GM18517 (cell line): ENCODE data around the gene TSEN34.
"Not testable (repeated sequence)": the region's sequence is repeated elsewhere in the genome, so short reads cannot be mapped to it uniquely, and the experiment has no call there.

Source experiments
- ATAC-seq: cut with Tn5 transposase; IDR thresholded peaks from one replicate; pipeline ENCODE4 v1.9.1; 2021; ENCODE audit warnings: mild to moderate bottlenecking, moderate library complexity; ENCODE audit not compliant: unreplicated experiment

Gene TSEN34

DNA sequence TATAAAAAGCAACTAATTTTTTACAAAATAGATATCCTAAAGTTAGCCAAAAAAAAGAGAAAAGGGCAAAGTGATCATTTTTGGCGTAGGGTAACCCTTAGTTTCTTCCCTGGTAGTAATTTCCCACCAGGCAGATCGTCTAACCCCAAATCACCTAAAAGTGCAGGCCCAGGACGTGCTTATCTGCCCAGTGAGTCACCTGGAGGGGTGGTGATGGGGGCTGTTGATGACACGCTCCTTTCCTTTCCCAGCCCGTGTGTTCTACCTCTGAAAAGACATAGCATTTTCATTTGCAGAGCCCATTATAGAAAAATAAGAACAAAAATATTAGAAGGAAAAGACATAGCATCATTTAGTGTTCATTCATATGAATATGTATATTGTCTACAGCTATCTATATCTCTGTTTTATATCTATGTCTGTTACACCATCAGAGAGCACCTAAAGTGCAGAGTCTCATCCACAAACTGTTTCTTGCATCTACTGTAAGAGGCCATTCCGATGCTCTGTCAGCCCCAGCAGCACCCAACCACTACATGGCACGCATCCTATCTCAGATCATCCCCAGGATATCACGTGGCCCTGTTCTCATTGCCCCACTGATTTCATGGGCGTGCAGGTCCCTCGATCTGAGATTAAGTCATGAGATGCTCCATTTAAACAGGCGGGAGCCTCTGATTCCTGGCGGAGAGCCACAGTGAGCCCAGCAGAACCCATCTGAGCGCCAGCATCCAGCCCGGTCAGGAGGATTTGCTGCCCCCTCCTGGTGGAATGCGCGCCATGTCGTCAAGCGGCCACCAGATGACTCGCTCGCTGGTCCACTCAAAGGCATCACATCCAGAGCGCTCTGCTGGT is 40.2 kb downstream of the TSEN34 start:
- no peak for ATAC-seq

DNA sequence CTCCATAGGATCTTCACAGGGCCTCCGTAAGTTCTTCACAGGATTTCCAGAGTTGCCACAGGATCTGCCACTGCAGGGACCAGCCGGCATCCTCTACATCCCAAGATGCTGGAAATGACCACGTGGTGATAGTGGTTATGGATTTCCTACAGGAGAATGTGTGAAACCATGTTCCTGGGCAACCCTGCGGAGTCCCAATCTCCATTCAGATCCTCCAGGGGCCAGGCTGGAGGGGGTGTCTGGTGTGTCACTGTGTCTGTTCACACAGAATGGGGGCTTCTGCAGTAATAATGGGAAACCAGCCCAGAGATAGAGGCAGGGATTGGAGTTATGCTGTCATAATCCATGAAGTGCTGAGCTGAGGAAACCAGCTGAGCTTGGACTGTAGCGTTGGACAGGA is 42.8 kb downstream of the TSEN34 start:
- no peak for ATAC-seq

DNA sequence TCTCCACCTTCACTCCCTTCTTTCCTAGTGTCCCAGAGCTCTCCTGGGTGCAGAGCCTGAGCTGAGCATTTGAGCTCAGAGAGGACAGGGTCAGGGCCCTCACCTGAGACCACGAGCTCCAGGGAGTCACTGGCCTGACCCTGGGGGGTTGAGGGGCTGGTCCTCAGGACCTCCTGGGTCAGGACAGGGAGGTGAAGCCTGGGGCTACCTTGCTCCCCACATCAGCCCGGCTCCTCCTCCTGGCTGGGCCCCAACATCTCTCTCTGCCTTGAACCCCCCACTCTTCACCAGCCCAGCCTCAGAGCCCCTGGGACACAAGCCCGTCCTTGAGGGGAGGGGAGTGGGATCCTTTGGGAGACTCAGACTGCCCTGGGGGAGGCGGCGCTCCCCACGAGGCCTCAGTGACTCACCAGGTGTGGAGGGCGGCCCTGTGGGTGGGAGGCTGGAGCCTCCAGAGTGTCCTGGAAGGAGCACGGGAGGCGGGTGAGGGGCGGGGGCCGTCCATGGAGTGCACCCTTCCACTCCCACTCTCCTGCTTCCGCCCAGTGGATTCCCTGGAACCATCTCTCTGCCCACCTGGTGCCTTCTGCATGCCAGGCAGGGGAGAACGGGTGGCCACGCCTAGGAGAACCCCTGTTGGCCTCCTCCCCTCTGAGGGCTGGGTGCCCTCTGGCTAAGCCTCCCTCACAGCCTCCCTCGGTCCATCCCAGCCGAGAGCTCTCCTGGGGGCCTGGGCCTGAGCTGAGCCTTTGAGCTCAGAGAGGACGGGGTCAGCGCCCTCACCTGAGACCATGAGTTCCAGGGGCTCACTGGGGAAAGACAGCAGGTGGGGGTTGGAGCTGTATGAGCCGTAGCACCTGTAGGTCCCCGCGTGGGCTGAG is 48.6 kb downstream of the TSEN34 start:
- ATAC-seq: not testable (repeated sequence)

DNA sequence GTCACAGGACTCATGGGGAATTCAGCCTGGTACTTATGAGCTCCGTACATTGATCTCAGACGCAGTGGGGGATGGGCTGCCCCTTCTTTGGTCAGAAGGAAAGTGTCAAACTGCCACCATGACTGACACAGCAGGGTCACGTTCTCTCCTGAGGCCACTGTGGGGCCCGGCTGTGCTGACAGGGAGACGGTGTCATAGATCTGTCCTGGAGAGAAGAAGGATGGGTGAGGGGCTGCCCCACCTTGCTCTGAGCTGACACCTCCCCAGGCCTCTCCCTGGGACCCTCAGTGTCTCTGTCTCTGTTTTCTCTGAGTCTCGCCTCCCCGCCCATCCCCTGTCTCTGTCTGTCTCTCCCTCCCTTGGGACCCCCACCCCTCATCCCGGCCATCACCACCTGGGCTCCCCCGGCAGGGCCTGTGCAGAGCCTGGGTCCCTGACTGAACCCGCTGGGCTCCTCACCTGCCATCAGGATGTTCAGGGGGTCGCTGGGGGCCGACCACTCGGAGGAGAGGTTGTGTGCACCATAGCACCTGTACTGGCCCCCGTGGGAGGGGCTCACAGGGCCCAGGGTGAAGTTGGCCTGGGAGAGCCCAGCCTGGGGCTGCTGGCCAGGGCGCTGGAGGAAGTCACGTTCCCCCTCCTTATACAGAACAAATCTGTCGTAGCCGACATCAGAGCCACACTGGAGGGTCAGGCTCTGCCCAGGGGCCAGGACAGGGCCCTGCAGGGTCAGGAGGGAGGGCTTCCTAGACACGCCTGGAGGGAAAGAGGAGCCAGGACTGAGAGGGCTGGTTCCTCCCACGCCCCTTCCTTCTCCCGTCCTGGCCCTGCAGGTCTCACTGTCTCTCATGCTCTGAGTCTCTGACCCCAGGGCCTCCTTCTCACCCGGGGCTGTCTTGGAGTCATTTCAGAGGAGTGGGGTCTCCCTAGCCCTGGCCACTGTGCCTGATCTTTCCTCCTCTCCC is 49.5 kb downstream of the TSEN34 start:
- not testable (repeated sequence) for ATAC-seq

DNA sequence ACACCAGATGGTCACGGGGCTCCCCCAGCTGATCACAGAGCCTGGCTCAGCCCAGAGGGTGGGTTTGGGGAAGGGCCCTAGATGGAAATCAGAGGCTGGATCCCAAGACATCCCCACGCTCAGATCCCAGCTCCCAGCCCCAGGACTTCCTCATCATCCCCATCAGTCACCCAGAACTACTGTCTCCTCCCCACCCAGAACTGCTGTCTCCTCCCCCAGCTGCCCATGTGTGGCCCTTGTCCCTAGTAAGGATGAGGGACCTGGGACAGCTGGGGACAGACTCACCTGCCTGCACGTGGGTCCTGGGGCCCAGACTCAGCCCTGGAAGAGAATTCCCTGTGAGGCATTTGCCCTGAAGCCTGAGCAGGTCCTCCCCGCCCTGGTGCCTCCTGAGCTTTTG is 51.1 kb downstream of the TSEN34 start:
- ATAC-seq: not testable (repeated sequence)

DNA sequence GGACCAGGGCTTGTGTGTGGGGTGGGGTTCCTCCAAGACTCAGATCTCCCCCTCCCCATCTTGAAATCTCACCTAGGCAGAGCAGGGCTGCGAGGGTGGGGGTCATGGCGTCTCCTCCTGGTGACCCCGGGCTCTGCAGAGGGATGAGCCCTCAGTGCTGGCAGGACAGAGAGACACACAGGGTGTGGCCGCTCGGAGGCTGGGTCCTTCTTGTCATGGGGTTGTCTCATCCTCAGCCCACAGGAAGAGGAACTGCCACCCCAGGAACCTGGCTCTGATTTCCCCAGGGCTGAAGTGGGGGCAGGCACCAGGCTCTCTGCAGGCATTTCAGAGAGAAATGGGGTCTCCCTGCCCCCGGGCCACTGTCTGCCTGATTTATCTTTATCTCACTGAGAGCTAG is 51.5 kb downstream of the TSEN34 start, which contains the start of gene LILRA6:
Gene LILRA6 (minus strand): TSS at position 145 of the 400 bp plus-strand sequence.
- ATAC-seq: not testable (repeated sequence)

DNA sequence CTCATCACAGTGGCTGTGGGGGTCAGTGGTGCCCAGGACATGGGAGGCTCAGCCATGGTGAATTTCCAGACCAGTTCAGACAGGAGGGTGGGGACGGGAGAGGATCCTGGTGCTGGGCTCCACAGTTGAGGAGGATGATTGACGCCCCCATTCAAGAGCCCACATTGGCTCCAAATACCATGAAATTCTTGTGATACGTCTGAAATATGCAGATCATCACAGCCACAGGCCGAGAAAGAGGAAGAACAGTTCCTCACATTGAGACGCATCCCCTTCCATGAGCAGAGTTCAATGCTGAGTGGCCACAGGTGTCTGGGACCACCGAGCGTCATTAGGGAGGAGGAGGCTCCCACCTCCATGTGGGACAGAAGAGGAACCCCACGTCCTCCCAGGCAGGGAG is 52.7 kb downstream of the TSEN34 start:
- not testable (repeated sequence) for ATAC-seq
